IMR-90 (cell line): ENCODE data around the gene NDUFS7. TPM values are rescaled to one million over a fixed set of nuclear protein-coding genes. Genes with fewer than 3 reads are reported as not detected.

Experiments
- ATAC-seq: fragments of 200-7000 bp; cut with Tn5 transposase; 2 replicates; pipeline ENCODE4 v1.9.1; 2020; ENCODE audit warnings: low read depth, mild to moderate bottlenecking, moderate library complexity
- BruUV-seq: library from RNA; stranded (reverse); fragments of 400-500 nt; replicated peaks from 2 replicates; lab custom pipeline; 2021; lab: Mats Ljungman, UMichigan
- CTCF ChIA-PET: fragments of 300-600 bp; formaldehyde crosslinking; extraction: SDS; loops from one replicate; lab custom pipeline; 2021; ENCODE audit warnings: antibody characterized with exemption; lab: Yijun Ruan, JAX
- POLR2A ChIA-PET: fragments of 300-600 bp; sonication (Branson Sonifier 250); formaldehyde crosslinking; loops from one replicate; lab custom pipeline; 2022; ENCODE audit warnings: antibody characterized with exemption; ENCODE audit not compliant: unreplicated experiment; lab: Charles Lee
- DNase-seq: peaks from one replicate; pipeline ENCODE4 v3.0.0; 2013
- H2AFZ ChIP-seq: replicated peaks from 2 replicates; pipeline ENCODE3; 2013; ENCODE audit warnings: low read length, mild to moderate bottlenecking; ENCODE audit not compliant: poor library complexity
- H2AK5ac ChIP-seq: 2 replicates; pipeline ENCODE4 v1.6.1; 2013; ENCODE audit warnings: low read depth, low read length, inconsistent platforms
- H2AK9ac ChIP-seq: replicated peaks from 2 replicates; pipeline ENCODE3; 2013; ENCODE audit warnings: mild to moderate bottlenecking, low read depth, low read length, moderate library complexity; ENCODE audit not compliant: poor library complexity
- H2BK120ac ChIP-seq: 2 replicates; pipeline ENCODE4 v1.6.1; 2013; ENCODE audit warnings: low read depth, low read length, inconsistent platforms
- H2BK15ac ChIP-seq: 3 replicates; pipeline ENCODE4 v1.6.1; 2013; ENCODE audit warnings: low read depth, low read length, inconsistent platforms
- H2BK20ac ChIP-seq: 2 replicates; pipeline ENCODE4 v1.6.1; 2013; ENCODE audit warnings: low read depth, mild to moderate bottlenecking, inconsistent platforms, low read length, moderate library complexity
- H2BK5ac ChIP-seq: 2 replicates; pipeline ENCODE4 v1.6.1; 2013; ENCODE audit warnings: mild to moderate bottlenecking, low read depth, low read length, inconsistent platforms; ENCODE audit not compliant: poor library complexity, severe bottlenecking
- H3K14ac ChIP-seq: replicated peaks from 2 replicates; pipeline ENCODE4 v1.6.1; 2013; ENCODE audit warnings: low read depth, low read length, inconsistent platforms
- H3K18ac ChIP-seq: 2 replicates; pipeline ENCODE4 v1.6.1; 2013; ENCODE audit warnings: low read depth, low read length, control low read depth
- H3K23ac ChIP-seq: 2 replicates; pipeline ENCODE4 v1.6.1; 2013; ENCODE audit warnings: low read depth, low read length, inconsistent platforms
- H3K27ac ChIP-seq: 2 replicates; pipeline ENCODE4 v1.5.1; 2013; ENCODE audit warnings: mild to moderate bottlenecking, control low read depth, low read length; ENCODE audit not compliant: insufficient read depth
- H3K27me3 ChIP-seq: 2 replicates; pipeline ENCODE4 v1.6.1; 2013; ENCODE audit warnings: low read length; ENCODE audit not compliant: control insufficient read depth, insufficient read depth
- H3K36me3 ChIP-seq: 2 replicates; pipeline ENCODE4 v1.6.1; 2013; ENCODE audit warnings: low read length, mixed read lengths; ENCODE audit not compliant: control insufficient read depth, insufficient read depth
- H3K4ac ChIP-seq: 2 replicates; pipeline ENCODE4 v1.6.1; 2013; ENCODE audit warnings: low read depth, low read length, inconsistent platforms
- H3K4me1 ChIP-seq: 2 replicates; pipeline ENCODE4 v1.6.1; 2013; ENCODE audit warnings: low read length, mixed read lengths; ENCODE audit not compliant: control insufficient read depth, insufficient read depth
- H3K4me2 ChIP-seq: 2 replicates; pipeline ENCODE4 v1.6.1; 2013; ENCODE audit warnings: low read depth, mild to moderate bottlenecking, control low read depth, low read length, moderate library complexity
- H3K4me3 ChIP-seq: 2 replicates; pipeline ENCODE4 v1.5.1; 2013; ENCODE audit warnings: low read depth, mild to moderate bottlenecking, control low read depth, low read length, moderate library complexity; ENCODE audit not compliant: insufficient read depth
- H3K56ac ChIP-seq: 2 replicates; pipeline ENCODE4 v1.6.1; 2013; ENCODE audit warnings: low read length, inconsistent platforms; ENCODE audit not compliant: insufficient read depth; ENCODE audit errors: extremely low read depth
- H3K79me1 ChIP-seq, 2 experiments: 2 replicates each; pipeline ENCODE4 v1.6.1; 2013; ENCODE audit warnings: low read length in 2 of 2, inconsistent platforms in 1 of 2, low read depth in 1 of 2
- H3K9ac ChIP-seq: 2 replicates; pipeline ENCODE4 v1.6.1; 2013; ENCODE audit warnings: low read depth, low read length, control low read depth
- H3K9me1 ChIP-seq: 2 replicates; pipeline ENCODE4 v1.6.1; 2013; ENCODE audit warnings: low read length, inconsistent platforms; ENCODE audit not compliant: insufficient read depth
- H3K9me3 ChIP-seq: 2 replicates; pipeline ENCODE4 v1.6.1; 2013; ENCODE audit warnings: low read length; ENCODE audit not compliant: control insufficient read depth, insufficient read depth
- H4K20me1 ChIP-seq: 2 replicates; pipeline ENCODE4 v1.6.1; 2013; ENCODE audit warnings: low read length, inconsistent platforms; ENCODE audit not compliant: insufficient read depth
- H4K5ac ChIP-seq: 2 replicates; pipeline ENCODE4 v1.6.1; 2013; ENCODE audit warnings: mild to moderate bottlenecking, low read depth, low read length, control low read depth
- H4K8ac ChIP-seq, 2 experiments: 2 replicates each; pipeline ENCODE4 v1.6.1; 2013; ENCODE audit warnings: low read depth in 2 of 2, low read length in 2 of 2, control low read depth in 1 of 2, inconsistent platforms in 1 of 2
- H4K91ac ChIP-seq: 2 replicates; pipeline ENCODE4 v1.6.1; 2013; ENCODE audit warnings: low read depth, low read length, inconsistent platforms; ENCODE audit not compliant: insufficient read depth
- RAD21 ChIP-seq: IDR thresholded peaks from 2 replicates; pipeline ENCODE4 v1.6.1; 2012; ENCODE audit warnings: low read length, improper control_type of control experiment
- RCOR1 ChIP-seq: IDR thresholded peaks from 2 replicates; pipeline ENCODE4 v1.6.1; 2012; ENCODE audit warnings: mild to moderate bottlenecking, low read length, improper control_type of control experiment; ENCODE audit not compliant: insufficient replicate concordance
- WGBS, 2 experiments: methylation state at CpG; one replicate each; pipeline versions ENCODE4 v1.1.5 to v1.1.7; 2013; ENCODE audit warnings: missing lambda C conversion rate in 2 of 2; ENCODE audit not compliant: insufficient read length in 1 of 2; ENCODE audit errors: extremely low coverage in 2 of 2; 5-methylcytosine and 5-hydroxymethylcytosine counted together
- dilution Hi-C: fragments of 300-500 bp; cut with HindIII; formaldehyde crosslinking; loops from one replicate; pipeline ENCODE4 v1.14.3; 2018; ENCODE audit warnings: low sequenced_read_pairs; ENCODE audit not compliant: unreplicated experiment
- in situ Hi-C: fragments of 300-500 bp; cut with MboI; formaldehyde crosslinking; loops from 3 replicates; pipeline ENCODE4 v1.14.3; 2019; ENCODE audit warnings: low sequenced_read_pairs, inconsistent platforms, mixed read lengths
- intact Hi-C: fragments of 100-400 bp; cut with micrococcal nuclease; formaldehyde crosslinking; loops from 2 replicates; pipeline ENCODE4 v1.10.0; 2022
- polyA plus RNA-seq, 3 experiments: library from polyadenylated mRNA; depleted of rRNA; stranded (reverse); fragments of >200 nt; gene quantifications; 2 replicates each; pipeline ENCODE4 v1.2.3, GENCODE V29; 2012; ENCODE audit warnings: low replicate concordance in 1 of 3
- total RNA-seq: library from RNA; depleted of rRNA; stranded (reverse); fragments of >200 nt; gene quantifications from 2 replicates; pipeline ENCODE4 v1.2.3, GENCODE V29; 2012

The NDUFS7 gene
- total and polyA plus RNA-seq, 2 of the 4 experiments (the other 2 are of a cell fraction): 60.8 to 136 TPM

DNA sequence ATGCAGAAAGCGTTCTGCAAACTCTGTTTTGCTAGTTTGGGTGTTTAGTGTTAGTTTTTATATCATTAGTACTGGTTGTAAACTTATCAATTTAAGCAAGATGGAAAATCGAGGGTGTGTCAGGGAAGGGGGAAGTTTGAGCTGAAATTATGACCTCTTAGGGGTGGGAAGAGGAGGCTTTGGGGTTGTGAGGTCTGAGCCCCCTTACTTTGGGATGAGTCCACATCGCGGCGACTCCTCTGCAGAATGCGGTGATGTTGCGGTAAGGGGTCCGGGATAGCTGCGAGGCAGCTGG is 743 bp upstream of the NDUFS7 start:
- in situ Hi-C loops (no loop called here), intact Hi-C loops (loop anchor here (1.0 kb wide), 1 partner anchor 104 kb away; no protein-coding TSS in a partner anchor), dilution Hi-C loops (no loop called here)
- no peak overlapping the region for H3K14ac ChIP-seq
- ATAC-seq (no peak), DNase-seq (peak; percentile 88)
- no peaks in the 10 kb centered on the region for H3K4me1 ChIP-seq
- no peak overlapping the region for H3K56ac ChIP-seq
- H3K9me3 ChIP-seq: no peaks in the 10 kb centered on the region
- H2AK9ac ChIP-seq: no peak overlapping the region
- no peak overlapping the region for H2BK5ac ChIP-seq
- no peak overlapping the region for H3K23ac ChIP-seq
- H3K18ac ChIP-seq: no peak overlapping the region
- peaks cover 4% of the 10 kb centered on the region; the same call in 1 of the 2 replicates for H3K36me3 ChIP-seq
- H2AK5ac ChIP-seq: no peak overlapping the region
- H3K27ac ChIP-seq: no peak overlapping the region
- H3K79me1 ChIP-seq: peaks cover 9 to 37% of the 10 kb centered on the region in 2 experiments; a peak in 3 of 4 replicates
- CTCF ChIA-PET: no interaction called here
- POLR2A ChIA-PET: no interaction called here
- H3K4me3 ChIP-seq: no peak overlapping the region
- no peaks in the 10 kb centered on the region for H3K27me3 ChIP-seq
- no peak overlapping the region for H3K4ac ChIP-seq
- no peak overlapping the region for H3K9ac ChIP-seq
- 6% methylated on average over 3 of the region's 9 CpGs; no CpG with 5 or more reads in 1 of the 2 experiments for WGBS, 2 experiments
- no peak overlapping the region for H2BK15ac ChIP-seq
- H4K5ac ChIP-seq: no peak overlapping the region
- H2BK20ac ChIP-seq: no peak overlapping the region
- H4K20me1 ChIP-seq: peaks cover 9% of the 10 kb centered on the region
- H2AFZ ChIP-seq: peak overlapping the region; percentile 73
- H4K8ac ChIP-seq: no peak overlapping the region
- no peak overlapping the region for H3K4me2 ChIP-seq
- TF ChIP-seq RAD21: 0 out of 2 replicates have a peak, but pooled peaks have one; percentile 15
- no peak for TF ChIP-seq RCOR1
- H4K91ac ChIP-seq: no peak overlapping the region
- H3K9me1 ChIP-seq: no peaks in the 10 kb centered on the region
- no TSS peak for BruUV-seq
- H2BK120ac ChIP-seq: no peak overlapping the region
